Activated T-cell treated with anti-CD3 and anti-CD28 coated beads, Interleukin-2, amount 50 U/mL, for 4 hours (primary cell): ENCODE data around the gene GOPC. TPM values are rescaled to one million over a fixed set of nuclear protein-coding genes. Genes with fewer than 3 reads are reported as not detected.
A peak's percentile ranks its signal among the peaks of the same experiment; 100 is the strongest.

Experiments
- ATAC-seq, 2 donors: fragments of 200-7000 bp; cut with Tn5 transposase; one replicate each; pipeline ENCODE4 v1.10.0; 2021
- DNase-seq: peaks from one replicate; pipeline ENCODE4 v3.0.0-alpha.2; 2020
- H3K27me3 Mint-ChIP-seq: one replicate; pipeline ENCODE4 v1.8.0; 2021; ENCODE audit warnings: low read depth, mixed read lengths
- H3K36me3 Mint-ChIP-seq: one replicate; pipeline ENCODE4 v1.8.0; 2022; ENCODE audit warnings: mixed read lengths; ENCODE audit not compliant: insufficient read depth
- H3K4me1 Mint-ChIP-seq: one replicate; pipeline ENCODE4 v1.8.0; 2021; ENCODE audit warnings: low read depth, mixed read lengths
- H3K4me3 Mint-ChIP-seq: one replicate; pipeline ENCODE4 v1.8.0; 2021; ENCODE audit warnings: mild to moderate bottlenecking, moderate library complexity, mixed read lengths
- H3K9me3 Mint-ChIP-seq: one replicate; pipeline ENCODE4 v1.8.0; 2021; ENCODE audit warnings: mixed read lengths
- total RNA-seq, 3 donors: library from RNA; stranded (reverse); gene quantifications; one replicate each; pipeline ENCODE4 v1.2.1, GENCODE V29; 2021

GOPC gene
- total RNA-seq, 3 donors from 2014 or later = 20.7 to 21.3 (median 20.9) TPM

GRCh38 chr6:117568831-117569410 lies 33.4 kb downstream of the GOPC start:
- Mint-ChIP-seq H3K36me3 (peaks cover 27% of the 10 kb centered on the region), H3K4me3 (no peak overlapping the region), H3K27me3 (no peaks in the 10 kb centered on the region), H3K4me1 (peaks cover 5% of the 10 kb centered on the region), H3K9me3 (no peaks in the 10 kb centered on the region)
- DNase-seq (no peak), ATAC-seq (peak; percentile 76 to 90)

GRCh38 chr6:117568247-117568646 lies 34.1 kb downstream of the GOPC start:
- H3K4me1 Mint-ChIP-seq = peaks cover 5% of the 10 kb centered on the region
- H3K9me3 Mint-ChIP-seq = no peaks in the 10 kb centered on the region
- ATAC-seq (no peak), DNase-seq (no peak)
- no peak overlapping the region for H3K4me3 Mint-ChIP-seq
- peaks cover 24% of the 10 kb centered on the region for H3K36me3 Mint-ChIP-seq
- H3K27me3 Mint-ChIP-seq = no peaks in the 10 kb centered on the region

GRCh38 chr6:117564681-117565080 lies 37.6 kb downstream of the GOPC start:
- H3K27me3 Mint-ChIP-seq = no peaks in the 10 kb centered on the region
- peaks cover 5% of the 10 kb centered on the region for H3K4me1 Mint-ChIP-seq
- no peak for DNase-seq
- no peak for ATAC-seq
- H3K4me3 Mint-ChIP-seq = no peak overlapping the region
- H3K36me3 Mint-ChIP-seq = peaks cover 17% of the 10 kb centered on the region
- no peaks in the 10 kb centered on the region for H3K9me3 Mint-ChIP-seq

GRCh38 chr6:117561128-117561527 lies 41.2 kb downstream of the GOPC start:
- no peaks in the 10 kb centered on the region for H3K4me1 Mint-ChIP-seq
- no peak for ATAC-seq
- H3K4me3 Mint-ChIP-seq = no peak overlapping the region
- no peaks in the 10 kb centered on the region for H3K9me3 Mint-ChIP-seq
- peaks cover 10% of the 10 kb centered on the region for H3K36me3 Mint-ChIP-seq
- H3K27me3 Mint-ChIP-seq = no peaks in the 10 kb centered on the region
- DNase-seq = no peak

- DNase-seq (no peak), ATAC-seq (no peak)
- Mint-ChIP-seq H3K27me3 (no peaks in the 10 kb centered on the region), H3K4me3 (no peak overlapping the region), H3K36me3 (peaks cover 7% of the 10 kb centered on the region), H3K9me3 (no peaks in the 10 kb centered on the region), H3K4me1 (no peaks in the 10 kb centered on the region)
Observed at GRCh38 chr6:117559299-117559698, 43.0 kb downstream of the GOPC start.

- no peak for ATAC-seq
- no peaks in the 10 kb centered on the region for H3K27me3 Mint-ChIP-seq
- DNase-seq = no peak
- H3K4me3 Mint-ChIP-seq = no peak overlapping the region
- peaks cover 7% of the 10 kb centered on the region for H3K36me3 Mint-ChIP-seq
- no peaks in the 10 kb centered on the region for H3K9me3 Mint-ChIP-seq
- H3K4me1 Mint-ChIP-seq = no peaks in the 10 kb centered on the region
Observed at GRCh38 chr6:117558818-117559217, 43.5 kb downstream of the GOPC start.

- DNase-seq = no peak
- ATAC-seq = no peak
- Mint-ChIP-seq H3K36me3 (peaks cover 5% of the 10 kb centered on the region), H3K27me3 (no peaks in the 10 kb centered on the region), H3K4me3 (no peak overlapping the region), H3K4me1 (no peaks in the 10 kb centered on the region), H3K9me3 (no peaks in the 10 kb centered on the region)
Observed at GRCh38 chr6:117557951-117558350, 44.4 kb downstream of the GOPC start.

GRCh38 chr6:117555882-117556498 lies 46.3 kb downstream of the GOPC start:
- DNase-seq (peak; percentile 68), ATAC-seq (no peak)
- H3K36me3 Mint-ChIP-seq = no peaks in the 10 kb centered on the region
- H3K27me3 Mint-ChIP-seq = no peaks in the 10 kb centered on the region
- H3K4me3 Mint-ChIP-seq = no peak overlapping the region
- no peaks in the 10 kb centered on the region for H3K9me3 Mint-ChIP-seq
- H3K4me1 Mint-ChIP-seq = peaks cover 1% of the 10 kb centered on the region

- no peak for DNase-seq
- Mint-ChIP-seq H3K4me1 (peaks cover 8% of the 10 kb centered on the region), H3K9me3 (no peaks in the 10 kb centered on the region), H3K36me3 (no peaks in the 10 kb centered on the region), H3K4me3 (no peak overlapping the region), H3K27me3 (no peaks in the 10 kb centered on the region)
- ATAC-seq = no peak
Observed at GRCh38 chr6:117555262-117555849, 47.0 kb downstream of the GOPC start.

GRCh38 chr6:117553142-117553541 lies 49.2 kb downstream of the GOPC start:
- H3K4me1 Mint-ChIP-seq = peaks cover 29% of the 10 kb centered on the region
- H3K4me3 Mint-ChIP-seq = no peak overlapping the region
- DNase-seq (no peak), ATAC-seq (no peak)
- H3K9me3 Mint-ChIP-seq = no peaks in the 10 kb centered on the region
- no peaks in the 10 kb centered on the region for H3K36me3 Mint-ChIP-seq
- H3K27me3 Mint-ChIP-seq = no peaks in the 10 kb centered on the region

- Mint-ChIP-seq H3K4me1 (peaks cover 31% of the 10 kb centered on the region), H3K4me3 (no peak overlapping the region), H3K36me3 (no peaks in the 10 kb centered on the region), H3K9me3 (no peaks in the 10 kb centered on the region), H3K27me3 (no peaks in the 10 kb centered on the region)
- no peak for DNase-seq
- no peak for ATAC-seq
Observed at GRCh38 chr6:117552618-117553017, 49.7 kb downstream of the GOPC start.

GRCh38 chr6:117550618-117551242 lies 51.6 kb downstream of the GOPC start:
- peaks cover 39% of the 10 kb centered on the region for H3K4me1 Mint-ChIP-seq
- no peak overlapping the region for H3K4me3 Mint-ChIP-seq
- H3K9me3 Mint-ChIP-seq = no peaks in the 10 kb centered on the region
- DNase-seq = no peak
- ATAC-seq = no peak
- no peaks in the 10 kb centered on the region for H3K36me3 Mint-ChIP-seq
- H3K27me3 Mint-ChIP-seq = peaks cover 2% of the 10 kb centered on the region

- Mint-ChIP-seq H3K4me3 (peak overlapping the region; percentile 78), H3K4me1 (peaks cover 39% of the 10 kb centered on the region), H3K9me3 (no peaks in the 10 kb centered on the region), H3K36me3 (no peaks in the 10 kb centered on the region), H3K27me3 (peaks cover 2% of the 10 kb centered on the region)
- no peak for ATAC-seq
- DNase-seq = no peak
Observed at GRCh38 chr6:117550078-117550600, 52.2 kb downstream of the GOPC start.

GRCh38 chr6:117549611-117550010 lies 52.7 kb downstream of the GOPC start:
- H3K4me1 Mint-ChIP-seq = peaks cover 39% of the 10 kb centered on the region
- DNase-seq (no peak), ATAC-seq (no peak)
- peaks cover 2% of the 10 kb centered on the region for H3K27me3 Mint-ChIP-seq
- H3K36me3 Mint-ChIP-seq = no peaks in the 10 kb centered on the region
- no peaks in the 10 kb centered on the region for H3K9me3 Mint-ChIP-seq
- H3K4me3 Mint-ChIP-seq = peak overlapping the region; percentile 78
